PC-9 (cell line): Measurements from ENCODE around the gene SMIM28. TPM values are rescaled to one million over a fixed set of nuclear protein-coding genes. Genes with fewer than 3 reads are reported as not detected.

Experiments
- BruUV-seq: library from RNA; stranded (reverse); fragments of 400-500 nt; replicated peaks from 2 replicates; lab custom pipeline; 2021; lab: Mats Ljungman, UMichigan
- CTCF ChIA-PET: fragments of 300-600 bp; sonication (Branson Sonifier 250); formaldehyde crosslinking; loops from one replicate; lab custom pipeline; 2022; ENCODE audit warnings: antibody characterized with exemption; lab: Charles Lee
- POLR2A ChIA-PET: fragments of 300-600 bp; sonication (Branson Sonifier 250); formaldehyde crosslinking; loops from one replicate; lab custom pipeline; 2022; ENCODE audit warnings: antibody characterized with exemption; ENCODE audit not compliant: unreplicated experiment; lab: Charles Lee
- DNase-seq, 2 experiments: peaks; one replicate each; pipeline versions ENCODE4 v3.0.0 to v3.0.0-alpha.2; 2015 to 2022; ENCODE audit warnings: mixed read lengths in 1 of 2
- H2AFZ ChIP-seq: fragments of 200-600 bp; sonication (generic); 2 replicates; pipeline ENCODE4 v1.8.1; 2017; ENCODE audit warnings: antibody characterized with exemption
- H3F3A ChIP-seq: fragments of 200-600 bp; sonication (generic); 2 replicates; pipeline ENCODE4 v1.8.1; 2017; ENCODE audit warnings: antibody characterized with exemption, mild to moderate bottlenecking, low read depth; ENCODE audit not compliant: insufficient read depth
- H3K27ac ChIP-seq: fragments of 200-600 bp; sonication (generic); 2 replicates; pipeline ENCODE4 v1.6.1; 2016; ENCODE audit warnings: mixed run types
- H3K27me3 ChIP-seq: fragments of 200-600 bp; sonication (generic); 2 replicates; pipeline ENCODE4 v1.6.1; 2016; ENCODE audit warnings: low read depth, mixed run types; ENCODE audit not compliant: insufficient read depth
- H3K36me3 ChIP-seq: fragments of 200-600 bp; sonication (generic); 2 replicates; pipeline ENCODE4 v1.6.1; 2016; ENCODE audit warnings: low read depth, mixed run types
- H3K4me1 ChIP-seq: fragments of 200-600 bp; sonication (generic); replicated peaks from 2 replicates; pipeline ENCODE4 v1.6.1; 2016; ENCODE audit warnings: mixed run types; ENCODE audit not compliant: insufficient read depth
- H3K4me2 ChIP-seq: fragments of 200-600 bp; sonication (generic); 2 replicates; pipeline ENCODE4 v1.6.1; 2017; ENCODE audit warnings: mixed run types
- H3K4me3 ChIP-seq: fragments of 200-600 bp; sonication (generic); 2 replicates; pipeline ENCODE4 v1.6.1; 2016; ENCODE audit warnings: mixed run types
- H3K79me2 ChIP-seq: fragments of 200-600 bp; sonication (generic); 2 replicates; pipeline ENCODE4 v1.6.1; 2017; ENCODE audit warnings: low read depth, mixed run types
- H3K9me2 ChIP-seq: fragments of 200-600 bp; sonication (generic); 2 replicates; pipeline ENCODE4 v1.8.1; 2017; ENCODE audit warnings: mild to moderate bottlenecking; ENCODE audit not compliant: insufficient read depth
- H3K9me3 ChIP-seq: fragments of 200-600 bp; sonication (generic); 2 replicates; pipeline ENCODE4 v1.8.1; 2016; ENCODE audit warnings: low read depth; ENCODE audit not compliant: insufficient read depth
- H4K20me1 ChIP-seq: fragments of 200-600 bp; sonication (generic); 2 replicates; pipeline ENCODE4 v1.8.1; 2017; ENCODE audit not compliant: insufficient read depth
- EZH2 ChIP-seq: fragments of 200-600 bp; sonication (generic); IDR thresholded peaks from 2 replicates; pipeline ENCODE4 v1.8.0; 2017; ENCODE audit warnings: antibody characterized with exemption, low read depth
- intact Hi-C: fragments of 100-400 bp; cut with micrococcal nuclease; formaldehyde crosslinking; loops from one replicate; pipeline ENCODE4 v1.10.0; 2022; ENCODE audit not compliant: unreplicated experiment
- total RNA-seq: library from RNA; stranded (reverse); gene quantifications from 2 replicates; pipeline ENCODE4 v1.2.3, GENCODE V29; 2021
- TF ChIP-seq, protein P1 (sequence below): fragments of 200-600 bp; sonication (generic); conservative IDR thresholded peaks from 2 replicates; pipeline ENCODE4 v1.6.1; 2017; ENCODE audit warnings: mixed run types, antibody characterized with exemption, mild to moderate bottlenecking, moderate library complexity

SMIM28 gene
- total RNA-seq, 1 experiment from 2014 or later: not detected

DNA sequence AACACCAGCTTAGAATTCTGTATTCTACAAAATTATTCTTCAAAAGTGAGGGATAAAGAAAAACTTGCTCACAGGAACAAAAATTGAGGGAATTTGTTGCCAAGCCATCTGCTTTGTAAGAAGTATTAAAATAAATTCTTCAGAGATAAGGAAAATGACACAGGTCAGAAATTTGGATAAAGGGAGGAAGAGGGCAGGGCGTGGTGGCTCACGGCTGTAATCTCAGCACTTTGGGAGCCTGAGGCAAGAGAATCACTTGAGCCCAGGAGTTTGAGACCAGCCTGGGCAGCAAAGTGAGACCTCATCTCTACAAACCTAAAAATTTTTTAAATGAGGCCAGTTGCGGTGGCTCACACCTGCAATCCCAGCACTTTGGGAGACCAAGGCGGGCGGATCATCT is 11.8 kb downstream of the SMIM28 start:
- Histone ChIP-seq H3K27me3 (no peaks in the 10 kb centered on the region), H4K20me1 (no peaks in the 10 kb centered on the region), H3K4me2 (no peak overlapping the region), H3K36me3 (no peaks in the 10 kb centered on the region), H3K79me2 (no peaks in the 10 kb centered on the region), H3K9me3 (no peaks in the 10 kb centered on the region), H3K4me1 (peaks cover 7% of the 10 kb centered on the region), H3K4me3 (no peak overlapping the region), H3K9me2 (no peaks in the 10 kb centered on the region), H3F3A (no peaks in the 10 kb centered on the region), H2AFZ (peak overlapping the region; percentile 34; the same call in 1 of the 2 replicates), H3K27ac (no peak overlapping the region)
- intact Hi-C loops: no loop called here
- DNase-seq: no peak
- CTCF ChIA-PET: interaction anchor here (0.7 kb wide), 1 partner anchor 281 kb away, joined by 3 read pairs; no protein-coding TSS in a partner anchor
- POLR2A ChIA-PET: no interaction called here
- no TSS peak for BruUV-seq
- TF ChIP-seq, protein P1, sequence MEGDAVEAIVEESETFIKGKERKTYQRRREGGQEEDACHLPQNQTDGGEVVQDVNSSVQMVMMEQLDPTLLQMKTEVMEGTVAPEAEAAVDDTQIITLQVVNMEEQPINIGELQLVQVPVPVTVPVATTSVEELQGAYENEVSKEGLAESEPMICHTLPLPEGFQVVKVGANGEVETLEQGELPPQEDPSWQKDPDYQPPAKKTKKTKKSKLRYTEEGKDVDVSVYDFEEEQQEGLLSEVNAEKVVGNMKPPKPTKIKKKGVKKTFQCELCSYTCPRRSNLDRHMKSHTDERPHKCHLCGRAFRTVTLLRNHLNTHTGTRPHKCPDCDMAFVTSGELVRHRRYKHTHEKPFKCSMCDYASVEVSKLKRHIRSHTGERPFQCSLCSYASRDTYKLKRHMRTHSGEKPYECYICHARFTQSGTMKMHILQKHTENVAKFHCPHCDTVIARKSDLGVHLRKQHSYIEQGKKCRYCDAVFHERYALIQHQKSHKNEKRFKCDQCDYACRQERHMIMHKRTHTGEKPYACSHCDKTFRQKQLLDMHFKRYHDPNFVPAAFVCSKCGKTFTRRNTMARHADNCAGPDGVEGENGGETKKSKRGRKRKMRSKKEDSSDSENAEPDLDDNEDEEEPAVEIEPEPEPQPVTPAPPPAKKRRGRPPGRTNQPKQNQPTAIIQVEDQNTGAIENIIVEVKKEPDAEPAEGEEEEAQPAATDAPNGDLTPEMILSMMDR: no peak
- no peak for TF ChIP-seq EZH2

DNA sequence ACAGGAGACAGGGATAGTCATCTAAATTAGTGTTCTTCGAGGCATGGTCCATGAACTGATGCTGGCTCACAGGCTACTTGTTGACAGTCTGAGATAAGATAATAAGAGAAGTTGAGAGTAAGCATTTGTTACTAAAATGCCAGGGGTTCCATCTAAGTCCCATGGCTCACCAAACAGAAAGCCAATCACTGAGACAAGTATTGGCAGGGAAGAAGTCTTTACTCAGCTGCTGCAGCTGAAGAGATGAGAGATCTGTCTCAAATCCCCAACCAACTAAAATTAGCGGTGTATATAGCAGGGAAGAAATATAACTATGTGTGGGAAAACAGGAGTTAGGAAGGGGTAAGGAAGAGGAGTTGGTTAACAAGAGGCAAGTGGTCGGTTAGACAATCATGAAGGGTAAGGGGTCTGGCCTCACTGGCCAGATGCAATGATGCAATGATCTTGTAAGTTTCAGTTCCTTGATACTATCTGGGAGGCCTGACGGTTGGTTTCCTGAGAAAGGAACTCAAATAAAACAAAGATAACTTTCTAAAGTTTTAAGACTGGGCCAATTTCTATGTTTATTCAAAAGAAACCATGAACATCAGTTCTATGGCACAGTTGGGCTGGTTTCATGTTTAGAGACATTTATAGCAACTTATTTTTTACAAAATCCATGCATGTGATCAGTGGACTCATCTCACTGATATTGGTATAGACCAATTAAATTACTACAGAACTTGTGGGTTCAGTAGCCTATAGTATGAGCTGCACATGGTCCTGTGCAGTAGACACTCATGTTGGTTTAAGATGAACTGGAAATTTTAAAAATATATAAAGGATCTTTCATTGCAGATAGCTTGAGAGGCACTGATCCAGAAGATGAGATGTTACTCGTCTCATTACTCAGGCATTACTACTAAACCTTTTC is 16.4 kb downstream of the SMIM28 start:
- no peaks in the 10 kb centered on the region for H3K27me3 ChIP-seq
- no peaks in the 10 kb centered on the region for H3K79me2 ChIP-seq
- no peaks in the 10 kb centered on the region for H3F3A ChIP-seq
- H3K36me3 ChIP-seq: no peaks in the 10 kb centered on the region
- H2AFZ ChIP-seq: peak overlapping the region; percentile 14; the same call in 1 of the 2 replicates
- TF ChIP-seq, protein P1: no peak
- TF ChIP-seq EZH2: no peak
- CTCF ChIA-PET: interaction anchor here (0.6 kb wide), 1 partner anchor 388 kb away, joined by 3 read pairs; no protein-coding TSS in a partner anchor
- no peak for DNase-seq
- 0 out of 2 replicates have a peak, but pooled peaks cover 6% of the 10 kb centered on the region for H3K4me1 ChIP-seq
- intact Hi-C loops: no loop called here
- H3K4me2 ChIP-seq: no peak overlapping the region
- BruUV-seq: no TSS peak
- no peak overlapping the region for H3K4me3 ChIP-seq
- no peak overlapping the region for H3K27ac ChIP-seq
- POLR2A ChIA-PET: no interaction called here
- H4K20me1 ChIP-seq: no peaks in the 10 kb centered on the region
- H3K9me3 ChIP-seq: no peaks in the 10 kb centered on the region
- no peaks in the 10 kb centered on the region for H3K9me2 ChIP-seq

DNA sequence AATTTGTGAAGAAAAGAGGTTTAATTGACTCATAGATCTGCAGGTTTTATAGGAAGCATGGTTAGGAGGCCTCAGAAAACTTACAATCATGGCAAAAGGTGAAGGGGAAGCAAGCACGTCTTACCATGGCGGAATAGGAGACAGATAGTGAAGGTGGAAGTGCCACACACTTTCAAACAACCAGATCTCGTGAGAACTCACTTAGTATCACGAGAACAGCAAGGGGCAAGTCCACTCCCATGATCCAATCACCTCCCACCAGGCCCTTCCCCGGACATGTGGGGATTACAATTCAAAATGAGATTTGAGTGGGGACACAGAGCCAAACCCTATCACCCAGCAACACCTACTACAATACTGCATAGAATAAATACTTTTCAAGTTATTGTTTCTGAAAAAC is 19.0 kb downstream of the SMIM28 start:
- BruUV-seq: no TSS peak
- H3K27ac ChIP-seq: no peak overlapping the region
- H3K4me1 ChIP-seq: 0 out of 2 replicates have a peak, but pooled peaks cover 6% of the 10 kb centered on the region
- no peak overlapping the region for H3K4me2 ChIP-seq
- no peaks in the 10 kb centered on the region for H3K36me3 ChIP-seq
- TF ChIP-seq, protein P1: no peak
- TF ChIP-seq EZH2: no peak
- no peaks in the 10 kb centered on the region for H4K20me1 ChIP-seq
- no peak overlapping the region for H2AFZ ChIP-seq
- POLR2A ChIA-PET: no interaction called here
- intact Hi-C loops: no loop called here
- H3K9me2 ChIP-seq: no peaks in the 10 kb centered on the region
- CTCF ChIA-PET: no interaction called here
- no peak for DNase-seq
- no peaks in the 10 kb centered on the region for H3K79me2 ChIP-seq
- no peaks in the 10 kb centered on the region for H3K27me3 ChIP-seq
- H3K9me3 ChIP-seq: no peaks in the 10 kb centered on the region
- H3F3A ChIP-seq: no peaks in the 10 kb centered on the region
- H3K4me3 ChIP-seq: no peak overlapping the region
